Motor neuron (in vitro differentiated cells): ENCODE measurements around the gene ITK. TPM values are rescaled to one million over a fixed set of nuclear protein-coding genes. Genes with fewer than 3 reads are reported as not detected.
A peak's percentile ranks its signal among the peaks of the same experiment; 100 is the strongest.
"Not testable (repeated sequence)": the region's sequence is repeated elsewhere in the genome, so short reads cannot be mapped to it uniquely, and the experiment has no call there.

ENCODE experiments used
- ATAC-seq, 8 experiments: fragments of 200-7000 bp; cut with Tn5 transposase; replicated peaks in 6 of 8; 2 replicates each; pipeline ENCODE4 v1.8.0; 2021; ENCODE audit warnings: mild to moderate bottlenecking in 8 of 8, moderate library complexity in 8 of 8
- H3K27ac ChIP-seq, 2 donors: fragments of 250-450 bp; sonication (Bioruptor Pico); 2 replicates each; pipeline ENCODE4 v1.9.0; 2021; ENCODE audit warnings: antibody characterized with exemption in 2 of 2, mild to moderate bottlenecking in 2 of 2, moderate library complexity in 1 of 2
- H3K4me1 ChIP-seq, 2 donors: fragments of 250-450 bp; sonication (Bioruptor Pico); replicated peaks in 1 of 2; 2 replicates each; pipeline ENCODE4 v1.6.1; 2021; ENCODE audit warnings: antibody characterized with exemption in 2 of 2, mild to moderate bottlenecking in 2 of 2, moderate library complexity in 1 of 2
- H3K4me3 ChIP-seq, 5 donors: fragments of 250-450 bp; sonication (Bioruptor Pico); 2 replicates each; pipeline ENCODE4 v1.9.0; 2021; ENCODE audit warnings: antibody characterized with exemption in 5 of 5, mild to moderate bottlenecking in 5 of 5, moderate library complexity in 4 of 5
- WGBS, 10 experiments: fragments of 450-650 bp; shearing (Covaris generic); methylation state at CpG; one replicate each; pipeline ENCODE4 v1.0.0; 2022; 5-methylcytosine and 5-hydroxymethylcytosine counted together
- in situ Hi-C, 9 experiments: fragments of 400-800 bp; cut with MboI; loops; one replicate each; pipeline ENCODE4 v1.15.0; 2021; ENCODE audit warnings: low sequenced_read_pairs in 9 of 9, low pct_unique_long_range_greater_than_20kb in 2 of 9; ENCODE audit not compliant: unreplicated experiment in 9 of 9
- total RNA-seq, 8 experiments: library from RNA; unstranded; fragments of 300-600 nt; gene quantifications; 2 replicates each; pipeline versions ENCODE4 v1.2.3 to v1.2.4, GENCODE V29; 2022

The ITK gene
- total RNA-seq, 8 experiments from 2014 or later = 0.18 to 76.4 (median 0.80) TPM; not detected in 1

DNA sequence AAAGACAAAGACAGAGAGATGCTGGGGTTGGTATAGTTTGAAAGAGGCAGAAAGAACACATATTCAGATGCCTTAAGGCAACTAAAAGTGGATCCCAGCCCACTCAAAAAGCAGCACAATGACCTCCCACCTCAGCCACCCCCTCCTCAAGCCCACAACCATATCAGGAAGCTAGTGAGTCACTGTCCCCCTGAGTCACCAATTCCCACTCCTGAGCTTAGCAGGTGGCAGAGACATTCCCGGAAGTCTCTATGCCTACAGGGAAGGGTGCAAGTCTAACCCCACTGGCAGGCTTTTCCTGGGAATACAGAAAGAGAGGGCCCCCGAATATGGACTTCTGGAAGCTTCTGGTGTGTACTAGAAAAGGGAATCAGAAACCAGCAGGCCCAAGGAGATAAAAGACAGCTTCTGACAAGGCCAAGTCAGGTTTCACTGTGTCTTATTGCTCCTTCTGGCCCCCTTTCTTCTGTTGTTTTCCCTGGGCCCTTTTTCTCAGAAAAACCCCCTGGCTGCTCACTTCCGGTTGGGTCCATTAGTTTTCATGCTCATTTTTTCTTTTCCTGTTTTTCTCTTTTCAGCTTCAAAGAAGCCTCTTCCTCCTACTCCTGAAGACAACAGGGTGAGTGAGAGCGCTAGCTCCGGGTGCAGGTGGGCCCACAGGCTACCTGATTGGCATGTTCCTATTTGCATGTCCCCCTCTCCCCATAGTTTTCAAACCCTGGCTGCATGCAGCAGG lies 36.8 kb downstream of the ITK start:
- no peak overlapping the region for H3K27ac ChIP-seq
- in situ Hi-C loops = no loop called here
- H3K4me1 ChIP-seq = peaks cover 4 to 17% of the 10 kb centered on the region in 2 donors
- ATAC-seq = peak in 3 of 8 experiments; percentile 44 to 83 (median 62)
- 13 to 93% (median 73%) methylated on average over 1 to 4 of the region's 5 CpGs; no CpG with 5 or more reads in 1 of the 10 experiments for WGBS, 10 experiments
- H3K4me3 ChIP-seq = no peak overlapping the region

DNA sequence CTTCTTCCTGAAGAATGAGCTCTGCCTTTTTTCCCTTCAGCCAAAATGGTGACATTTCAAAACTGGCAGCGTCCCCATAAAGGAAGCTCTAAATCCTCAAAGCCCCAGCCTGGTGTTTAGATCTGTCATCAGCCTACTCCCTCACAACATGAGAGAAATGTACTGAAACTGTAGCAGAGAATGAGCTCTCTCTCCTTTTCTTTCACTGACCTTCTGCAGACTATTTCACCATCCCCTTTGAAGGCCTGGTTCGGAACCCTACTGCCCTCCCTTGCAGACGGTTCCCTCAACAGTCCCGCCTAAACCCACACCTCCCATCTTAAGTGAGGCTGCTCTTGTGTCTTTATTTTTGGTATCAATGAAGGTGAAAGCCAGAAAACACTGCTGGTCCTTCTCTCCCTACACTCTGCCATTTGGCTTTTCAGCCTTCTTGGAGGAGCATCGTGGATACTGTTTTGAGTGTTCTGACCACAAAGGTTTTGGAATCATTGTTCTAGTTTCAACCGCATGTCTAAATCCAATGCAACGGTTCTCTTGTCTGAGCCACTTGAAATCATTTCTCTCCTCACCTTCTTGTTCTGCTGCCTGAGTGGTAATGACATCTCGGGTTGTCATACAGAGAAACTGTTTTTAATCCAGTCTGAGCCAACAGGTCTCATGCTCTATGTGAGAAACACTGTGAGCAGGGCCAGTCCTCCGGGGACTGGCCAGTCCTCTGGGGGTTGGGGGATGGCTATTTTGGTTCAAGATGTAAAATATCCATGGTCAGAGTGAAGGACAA lies 39.0 kb downstream of the ITK start:
- Histone ChIP-seq H3K27ac (no peak overlapping the region), H3K4me3 (no peak overlapping the region), H3K4me1 (peaks cover 4 to 9% of the 10 kb centered on the region in 2 donors)
- WGBS, 10 experiments = 13 to 93% (median 82%) methylated on average over 3 to 7 of the region's 9 CpGs; no CpG with 5 or more reads in 1 of the 10 experiments
- no peak for ATAC-seq
- in situ Hi-C loops = no loop called here

DNA sequence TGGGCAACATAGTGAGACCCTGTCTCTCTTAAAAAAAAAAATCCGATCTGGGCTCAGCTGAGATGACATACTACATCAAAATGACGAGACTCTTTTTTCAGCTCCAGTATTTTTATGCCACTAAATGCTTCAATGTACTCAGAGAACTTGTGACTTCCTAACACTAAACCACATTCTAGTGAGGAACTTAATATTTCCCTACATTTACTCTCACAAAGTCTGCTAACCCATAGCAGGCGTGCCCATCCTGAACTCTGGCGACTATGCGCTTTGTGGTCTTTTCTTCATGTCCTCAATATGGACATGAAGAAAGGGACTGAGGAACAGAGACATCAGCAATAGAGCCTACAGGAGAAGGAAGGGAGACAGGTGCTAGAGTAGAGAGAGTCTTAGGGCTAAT lies 41.3 kb downstream of the ITK start:
- Histone ChIP-seq H3K4me1 (no peaks in the 10 kb centered on the region), H3K4me3 (no peak overlapping the region), H3K27ac (no peak overlapping the region)
- in situ Hi-C loops = no loop called here
- ATAC-seq = no peak
- 40 to 98% (median 89%) methylated on average over 1 to 5 of the region's 5 CpGs; no CpG with 5 or more reads in 2 of the 10 experiments for WGBS, 10 experiments

DNA sequence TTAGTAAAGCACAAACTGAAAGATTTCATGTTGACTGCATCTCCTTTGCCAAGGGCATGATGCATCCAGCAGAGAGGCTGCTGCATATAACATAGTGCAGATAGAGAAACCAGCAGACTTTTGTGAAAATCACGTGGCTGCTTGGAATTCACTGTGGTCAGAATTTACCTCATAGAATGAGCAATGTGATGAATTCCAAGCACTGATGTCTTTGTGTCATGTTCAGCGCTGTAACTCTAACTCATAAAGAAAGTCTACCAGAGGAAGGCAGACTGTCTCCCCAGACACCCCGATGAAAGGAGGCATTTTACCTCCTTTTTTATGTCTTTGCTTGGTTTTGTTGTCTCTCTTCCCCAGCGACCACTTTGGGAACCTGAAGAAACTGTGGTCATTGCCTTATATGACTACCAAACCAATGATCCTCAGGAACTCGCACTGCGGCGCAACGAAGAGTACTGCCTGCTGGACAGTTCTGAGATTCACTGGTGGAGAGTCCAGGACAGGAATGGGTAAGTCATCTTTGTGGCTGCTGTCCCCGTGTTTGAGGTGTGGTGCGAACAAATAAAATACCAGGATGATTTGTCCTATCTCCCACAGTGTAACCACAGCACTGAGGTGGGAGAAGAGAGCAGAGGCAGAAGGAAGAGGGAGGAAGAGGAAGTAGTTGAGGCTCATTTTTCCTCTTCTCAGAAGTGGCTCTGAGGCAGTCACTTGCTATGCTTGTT lies 42.0 kb downstream of the ITK start:
- no peak overlapping the region for H3K27ac ChIP-seq
- in situ Hi-C loops = no loop called here
- ATAC-seq = peak in 5 of 8 experiments; percentile 31 to 99 (median 65)
- H3K4me1 ChIP-seq = no peaks in the 10 kb centered on the region
- WGBS, 10 experiments = 0 to 91% (median 79%) methylated on average over 1 to 9 of the region's 10 CpGs
- peak overlapping the region in 1 of 5 donors; percentile 20 for H3K4me3 ChIP-seq

DNA sequence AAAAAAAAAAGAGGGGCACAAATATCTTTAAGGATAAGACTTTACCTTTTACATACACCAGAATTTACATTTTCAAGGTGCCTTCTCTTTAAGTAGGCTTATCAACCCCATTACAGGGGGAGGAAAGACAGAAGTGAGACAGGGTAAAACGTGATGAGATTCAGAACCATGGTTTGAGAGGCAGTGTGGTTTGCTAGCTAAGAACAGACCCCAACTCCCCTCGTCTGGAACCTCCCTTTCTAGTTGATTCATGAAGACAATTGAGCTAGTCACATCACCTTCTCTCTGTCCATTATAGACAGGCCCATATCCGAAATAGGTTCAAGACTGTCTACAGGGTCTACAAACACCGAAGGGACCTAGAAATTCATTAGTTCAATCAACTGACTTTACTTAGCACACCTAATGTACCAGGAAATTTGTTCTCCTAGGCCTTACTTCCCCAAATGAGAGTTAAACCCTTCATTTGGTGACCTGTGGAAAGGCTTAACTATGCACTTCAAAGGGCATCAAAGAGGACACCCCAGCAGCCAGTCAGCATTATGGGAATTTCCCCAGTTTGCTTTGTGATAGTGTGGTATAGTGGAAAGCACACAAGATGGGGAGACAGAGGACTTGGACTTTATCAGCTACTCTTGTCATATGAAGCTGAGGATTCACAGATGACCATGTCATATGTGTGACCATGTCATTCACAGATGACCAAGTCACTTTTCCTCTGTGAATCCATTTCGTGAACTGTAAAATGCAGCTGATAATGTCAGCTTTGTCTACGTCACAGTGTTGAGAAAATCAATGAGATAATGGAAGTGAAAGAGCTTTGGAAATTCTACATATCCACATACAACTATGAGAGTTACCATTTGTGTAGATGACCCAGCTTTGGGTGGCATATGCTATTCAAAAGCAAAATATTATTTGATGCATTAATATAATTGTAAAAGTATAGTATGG lies 45.1 kb downstream of the ITK start:
- 29 to 85% (median 60%) methylated on average over 1 to 6 of the region's 6 CpGs; no CpG with 5 or more reads in 1 of the 10 experiments for WGBS, 10 experiments
- Histone ChIP-seq H3K4me1 (no peaks in the 10 kb centered on the region), H3K4me3 (no peak overlapping the region), H3K27ac (no peak overlapping the region)
- in situ Hi-C loops = no loop called here
- no peak for ATAC-seq

DNA sequence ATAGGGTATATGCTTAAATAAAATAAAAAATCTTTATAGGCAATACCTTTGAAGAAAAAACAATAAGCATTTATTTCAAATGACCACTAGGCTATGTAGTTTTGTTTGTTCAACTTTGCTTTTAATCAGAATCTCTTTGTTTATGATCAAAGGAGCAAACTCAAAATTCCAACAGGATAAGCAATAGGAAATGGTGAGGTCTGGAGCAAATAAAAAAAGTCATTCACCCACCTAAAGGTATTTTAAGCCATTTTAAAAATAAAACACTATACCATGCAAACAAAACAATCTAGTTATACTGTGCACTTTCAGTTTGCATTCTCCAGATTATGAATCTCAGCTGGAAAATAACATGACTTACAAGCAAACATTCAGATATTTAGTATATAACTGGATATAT lies 50.0 kb downstream of the ITK start:
- Histone ChIP-seq H3K4me1 (no peaks in the 10 kb centered on the region), H3K27ac (no peak overlapping the region), H3K4me3 (no peak overlapping the region)
- ATAC-seq = no peak
- in situ Hi-C loops = no loop called here

DNA sequence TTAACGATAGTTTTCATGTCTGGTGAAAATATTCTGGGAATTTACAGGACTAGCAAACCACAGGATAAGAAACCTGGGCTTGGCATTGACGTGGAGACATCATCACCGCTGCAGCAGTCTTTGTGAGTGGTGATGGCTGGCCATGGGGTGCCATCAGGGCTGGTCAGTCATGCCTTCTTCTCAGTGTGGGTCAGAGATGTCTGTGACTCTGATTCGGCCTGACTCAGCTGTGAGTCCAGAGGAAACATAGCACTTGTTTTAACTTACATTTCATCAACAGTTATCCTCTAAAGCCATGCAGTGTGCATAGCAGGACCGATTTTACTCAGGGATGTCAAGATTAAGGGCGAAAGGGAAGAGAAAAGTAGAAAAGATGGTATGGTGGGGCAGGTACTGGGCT lies 52.1 kb downstream of the ITK start:
- in situ Hi-C loops = no loop called here
- H3K4me3 ChIP-seq = no peak overlapping the region
- ATAC-seq = no peak
- H3K27ac ChIP-seq = no peak overlapping the region
- no peaks in the 10 kb centered on the region for H3K4me1 ChIP-seq
- 50 to 100% (median 88%) methylated on average over 1 to 5 of the region's 6 CpGs; no CpG with 5 or more reads in 3 of the 10 experiments for whole genome bisulfite sequencing, 10 experiments

DNA sequence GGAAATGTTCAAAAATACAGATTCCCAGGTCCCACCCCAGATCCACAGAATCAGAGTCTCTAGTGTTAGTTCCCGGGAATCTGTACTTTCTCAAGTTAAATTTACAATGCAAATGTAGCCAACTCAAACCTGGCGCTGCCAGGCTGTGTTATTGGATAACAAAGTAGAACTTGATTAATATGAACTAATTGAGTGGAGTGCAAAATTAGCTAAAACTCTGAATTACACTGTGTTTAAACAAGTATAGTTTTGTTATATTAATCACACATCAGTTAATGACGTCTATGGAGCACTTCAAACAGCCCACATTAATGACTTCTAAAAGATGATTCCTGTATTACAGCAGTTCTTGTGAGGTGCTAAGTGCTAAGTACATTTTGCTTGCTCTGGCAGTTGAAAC lies 52.9 kb downstream of the ITK start:
- in situ Hi-C loops = no loop called here
- Histone ChIP-seq H3K4me3 (no peak overlapping the region), H3K27ac (no peak overlapping the region), H3K4me1 (no peaks in the 10 kb centered on the region)
- WGBS, 10 experiments = 40 to 100% (median 72%) methylated on average over 1 to 3 of the region's 3 CpGs; no CpG with 5 or more reads in 4 of the 10 experiments
- ATAC-seq = no peak

DNA sequence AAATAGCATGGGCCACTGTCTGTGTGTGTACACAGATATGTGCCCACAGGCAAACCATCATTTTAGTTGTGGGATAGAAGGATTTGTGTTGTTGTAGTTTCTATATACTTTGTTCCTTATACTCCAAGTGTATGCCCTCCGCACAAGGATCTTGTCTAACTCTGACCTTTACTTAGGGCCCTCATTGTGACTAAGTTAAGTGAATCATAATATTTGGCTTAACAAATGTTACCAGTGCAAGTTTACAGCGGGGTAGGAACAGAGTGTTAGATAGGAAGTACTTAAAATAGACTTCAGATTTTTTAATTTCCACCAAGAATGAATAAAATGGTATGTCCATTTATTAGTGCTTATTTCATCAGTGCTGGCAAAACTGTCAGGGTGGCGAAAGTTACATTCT lies 55.8 kb downstream of the ITK start:
- 46 to 100% (median 78%) methylated on average over 1 to 3 of the region's 3 CpGs for WGBS, 10 experiments
- Histone ChIP-seq H3K4me1 (no peaks in the 10 kb centered on the region), H3K4me3 (no peak overlapping the region), H3K27ac (no peak overlapping the region)
- in situ Hi-C loops = no loop called here
- ATAC-seq = no peak

DNA sequence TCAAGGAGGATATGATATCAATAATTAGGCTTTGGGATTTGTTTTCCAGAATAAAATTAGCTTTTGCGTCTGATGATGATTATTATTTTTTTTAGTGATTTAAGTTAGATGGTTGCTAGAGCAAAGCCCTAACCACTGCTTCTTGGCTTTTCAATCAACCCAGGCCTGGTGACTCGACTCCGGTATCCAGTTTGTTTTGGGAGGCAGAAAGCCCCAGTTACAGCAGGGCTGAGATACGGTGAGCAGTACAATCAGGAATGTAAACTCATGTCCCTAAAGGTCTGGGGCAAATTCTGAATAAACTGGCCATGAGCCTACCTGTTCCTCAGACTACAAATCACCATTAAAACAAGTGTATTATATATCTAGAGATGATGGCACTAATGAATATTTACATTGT lies 60.8 kb downstream of the ITK start:
- no peaks in the 10 kb centered on the region for H3K4me1 ChIP-seq
- ATAC-seq = no peak
- H3K4me3 ChIP-seq = no peak overlapping the region
- 58 to 100% (median 84%) methylated on average over 1 to 4 of the region's 4 CpGs; no CpG with 5 or more reads in 1 of the 10 experiments for WGBS, 10 experiments
- H3K27ac ChIP-seq = no peak overlapping the region
- in situ Hi-C loops = no loop called here

DNA sequence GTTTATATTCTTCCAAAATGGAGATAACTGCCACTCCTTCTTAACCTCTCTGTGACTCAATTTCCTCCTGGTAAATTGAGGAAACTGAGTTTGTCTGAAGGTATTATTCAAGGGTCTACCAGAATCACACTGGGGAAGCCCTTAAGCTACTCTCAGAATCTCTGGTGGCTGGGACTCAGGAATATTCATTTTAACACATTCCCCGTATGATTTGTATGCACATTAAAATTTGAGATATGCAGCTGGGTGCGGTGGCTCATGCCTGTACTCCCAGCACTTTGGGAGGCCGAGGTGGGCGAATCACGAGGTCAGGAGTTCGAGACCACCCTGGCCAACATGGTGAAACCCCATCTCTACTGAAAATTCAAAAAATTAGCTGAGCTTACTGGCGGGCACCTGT lies 64.1 kb downstream of the ITK start:
- H3K4me3 ChIP-seq, H3K27ac ChIP-seq, in situ Hi-C loops, H3K4me1 ChIP-seq: not testable (repeated sequence)
- peak in 3 of 8 experiments; percentile 48 to 80 (median 69) for ATAC-seq
- 0 to 74% (median 46%) methylated on average over 2 to 6 of the region's 7 CpGs; no CpG with 5 or more reads in 4 of the 10 experiments for WGBS, 10 experiments

DNA sequence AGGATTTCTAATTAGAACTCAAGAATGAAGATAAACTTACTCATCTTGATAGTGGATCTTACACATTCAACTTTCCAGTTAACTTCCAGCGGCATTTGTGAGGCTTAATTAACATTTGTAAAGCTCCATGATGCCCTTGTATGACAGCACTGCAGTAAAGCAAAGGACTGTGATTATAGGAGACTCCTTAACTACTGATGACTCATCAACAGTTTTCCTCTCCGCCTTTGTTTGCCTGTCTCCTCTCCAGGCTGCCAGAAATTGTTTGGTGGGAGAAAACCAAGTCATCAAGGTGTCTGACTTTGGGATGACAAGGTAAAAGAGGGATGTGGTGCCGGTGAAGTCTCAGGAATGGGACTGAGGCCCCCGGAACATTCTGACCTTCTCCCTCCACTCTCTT lies 64.8 kb downstream of the ITK start:
- peak; percentile 81 to 95 (median 89) for ATAC-seq
- Histone ChIP-seq H3K27ac (no peak overlapping the region), H3K4me1 (no peaks in the 10 kb centered on the region), H3K4me3 (no peak overlapping the region)
- in situ Hi-C loops = no loop called here
- 0 to 80% (median 29%) methylated on average over 1 to 4 of the region's 4 CpGs; no CpG with 5 or more reads in 1 of the 10 experiments for WGBS, 10 experiments
